ENCODE data around the gene NEK6.

DNA sequence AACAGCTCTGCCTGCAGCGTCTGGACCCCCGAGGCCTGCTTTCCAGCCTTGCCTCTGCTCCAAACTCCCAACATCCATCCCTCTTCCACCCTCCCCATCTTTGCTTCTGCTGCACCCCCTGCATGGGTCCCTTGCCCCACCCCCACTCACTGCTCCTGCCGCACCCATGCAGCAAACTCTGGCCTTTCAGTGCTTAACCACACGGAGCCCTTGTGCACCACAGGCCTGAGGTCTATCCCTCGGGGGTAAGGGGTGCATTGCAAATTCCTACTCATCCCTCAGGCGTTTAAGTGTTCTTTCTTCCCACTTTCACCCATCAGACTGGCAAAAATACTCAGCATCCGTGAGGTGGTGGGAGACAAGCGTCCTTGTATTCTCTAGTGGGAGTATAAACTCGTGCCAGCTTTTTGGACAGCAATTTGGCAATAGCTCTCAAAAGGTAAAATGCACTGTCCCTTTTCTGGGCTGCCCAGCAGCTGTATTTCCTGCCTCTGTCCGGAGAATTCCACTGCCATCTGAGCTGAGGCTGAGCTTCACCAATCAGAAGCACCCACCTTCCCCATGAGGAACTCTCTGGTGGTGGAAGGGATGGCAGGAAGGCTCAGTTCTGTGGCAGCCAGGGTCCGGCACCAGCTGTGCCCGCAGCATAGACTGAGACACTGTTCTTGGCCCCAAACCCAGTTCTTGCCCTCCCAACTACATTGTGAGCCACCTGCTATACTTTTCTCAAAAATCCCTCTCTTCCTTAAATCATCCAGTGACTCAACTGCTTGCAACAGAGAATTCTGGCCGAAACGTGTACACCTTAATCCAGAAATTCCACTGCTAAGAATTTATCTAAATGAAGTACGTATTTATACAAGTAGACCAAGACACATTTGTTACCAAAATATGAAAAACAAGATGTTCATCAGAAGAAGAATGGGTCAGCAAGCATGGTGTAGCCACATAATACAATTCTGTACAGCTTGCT lies 142.5 kb downstream of the NEK6 start:
- TF ChIP-seq POLR2A (IDR thresholded peaks at IDR 0.05; ENCODE audit: low read length) (no peak), GATA1 (IDR thresholded peaks at IDR 0.05; ENCODE audit: low read depth, low read length) (no peak)
